PFSK-1 (cell line): ENCODE data around the gene COL6A2.

Experiments used
- FOXP2 ChIP-seq: optimal IDR thresholded peaks from 2 replicates; pipeline ENCODE3; 2011; ENCODE audit warnings: borderline replicate concordance, control low read depth, inconsistent platforms; ENCODE audit not compliant: insufficient read depth; ENCODE audit errors: extremely low read length, extremely low read depth
- POLR2AphosphoS5 ChIP-seq: IDR thresholded peaks from 2 replicates; pipeline ENCODE4 v1.6.1; 2012; ENCODE audit warnings: low read depth, mild to moderate bottlenecking, control low read depth, low read length, moderate library complexity
- SIN3A ChIP-seq: IDR thresholded peaks from 2 replicates; pipeline ENCODE4 v1.6.1; 2012; ENCODE audit warnings: mild to moderate bottlenecking, low read length, moderate library complexity, borderline replicate concordance; ENCODE audit not compliant: insufficient read depth
- TAF1 ChIP-seq: IDR thresholded peaks from 2 replicates; pipeline ENCODE4 v1.6.1; 2012; ENCODE audit warnings: low read length, control low read depth, borderline replicate concordance; ENCODE audit not compliant: insufficient read depth
- TF ChIP-seq, protein P1 (sequence below), 2 experiments: IDR thresholded peaks; 2 replicates each; pipeline versions ENCODE4 v1.6.1 to v1.8.0; 2011 to 2012; ENCODE audit warnings: low read depth in 2 of 2, low read length in 2 of 2, control low read depth in 1 of 2, inconsistent platforms in 1 of 2, mild to moderate bottlenecking in 1 of 2, moderate library complexity in 1 of 2; ENCODE audit not compliant: insufficient read depth in 1 of 2

DNA sequence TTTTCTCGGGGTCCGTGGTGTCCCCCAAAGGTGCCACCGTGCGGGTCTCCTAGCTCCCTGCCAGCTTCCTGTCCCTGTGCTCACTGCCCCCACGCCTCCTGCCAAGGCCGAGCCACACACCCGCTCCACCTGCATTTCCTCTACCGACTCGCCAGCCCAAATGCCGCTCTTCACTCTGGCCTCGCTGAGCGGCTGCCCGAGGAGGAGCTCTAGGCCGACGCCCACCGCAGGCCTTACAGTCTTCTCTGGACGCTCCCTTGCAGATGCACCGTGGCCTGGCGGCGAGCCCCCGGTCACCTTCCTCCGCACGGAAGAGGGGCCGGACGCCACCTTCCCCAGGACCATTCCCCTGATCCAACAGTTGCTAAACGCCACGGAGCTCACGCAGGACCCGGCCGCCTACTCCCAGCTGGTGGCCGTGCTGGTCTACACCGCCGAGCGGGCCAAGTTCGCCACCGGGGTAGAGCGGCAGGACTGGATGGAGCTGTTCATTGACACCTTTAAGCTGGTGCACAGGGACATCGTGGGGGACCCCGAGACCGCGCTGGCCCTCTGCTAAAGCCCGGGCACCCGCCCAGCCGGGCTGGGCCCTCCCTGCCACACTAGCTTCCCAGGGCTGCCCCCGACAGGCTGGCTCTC lies 31.1 kb downstream of the COL6A2 start:
- TF ChIP-seq TAF1 = no peak
- TF ChIP-seq POLR2AphosphoS5 = no peak
- TF ChIP-seq, protein P1, sequence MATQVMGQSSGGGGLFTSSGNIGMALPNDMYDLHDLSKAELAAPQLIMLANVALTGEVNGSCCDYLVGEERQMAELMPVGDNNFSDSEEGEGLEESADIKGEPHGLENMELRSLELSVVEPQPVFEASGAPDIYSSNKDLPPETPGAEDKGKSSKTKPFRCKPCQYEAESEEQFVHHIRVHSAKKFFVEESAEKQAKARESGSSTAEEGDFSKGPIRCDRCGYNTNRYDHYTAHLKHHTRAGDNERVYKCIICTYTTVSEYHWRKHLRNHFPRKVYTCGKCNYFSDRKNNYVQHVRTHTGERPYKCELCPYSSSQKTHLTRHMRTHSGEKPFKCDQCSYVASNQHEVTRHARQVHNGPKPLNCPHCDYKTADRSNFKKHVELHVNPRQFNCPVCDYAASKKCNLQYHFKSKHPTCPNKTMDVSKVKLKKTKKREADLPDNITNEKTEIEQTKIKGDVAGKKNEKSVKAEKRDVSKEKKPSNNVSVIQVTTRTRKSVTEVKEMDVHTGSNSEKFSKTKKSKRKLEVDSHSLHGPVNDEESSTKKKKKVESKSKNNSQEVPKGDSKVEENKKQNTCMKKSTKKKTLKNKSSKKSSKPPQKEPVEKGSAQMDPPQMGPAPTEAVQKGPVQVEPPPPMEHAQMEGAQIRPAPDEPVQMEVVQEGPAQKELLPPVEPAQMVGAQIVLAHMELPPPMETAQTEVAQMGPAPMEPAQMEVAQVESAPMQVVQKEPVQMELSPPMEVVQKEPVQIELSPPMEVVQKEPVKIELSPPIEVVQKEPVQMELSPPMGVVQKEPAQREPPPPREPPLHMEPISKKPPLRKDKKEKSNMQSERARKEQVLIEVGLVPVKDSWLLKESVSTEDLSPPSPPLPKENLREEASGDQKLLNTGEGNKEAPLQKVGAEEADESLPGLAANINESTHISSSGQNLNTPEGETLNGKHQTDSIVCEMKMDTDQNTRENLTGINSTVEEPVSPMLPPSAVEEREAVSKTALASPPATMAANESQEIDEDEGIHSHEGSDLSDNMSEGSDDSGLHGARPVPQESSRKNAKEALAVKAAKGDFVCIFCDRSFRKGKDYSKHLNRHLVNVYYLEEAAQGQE (IDR thresholded peaks at IDR 0.05; ENCODE audit: insufficient read depth in 1 of 2, low read depth in 2 of 2, low read length in 2 of 2) = no peak
- no peak for TF ChIP-seq SIN3A
- TF ChIP-seq FOXP2 = no peak
